PC-3 (cell line): Measurements from ENCODE around the gene RPS3. TPM values are rescaled to one million over a fixed set of nuclear protein-coding genes. Genes with fewer than 3 reads are reported as not detected.

ENCODE experiments used
- ATAC-seq: fragments of 200-7000 bp; cut with Tn5 transposase; 2 replicates; pipeline ENCODE4 v1.9.1; 2020; ENCODE audit warnings: mild to moderate bottlenecking, moderate library complexity
- BruUV-seq: library from RNA; stranded (reverse); fragments of 400-500 nt; replicated peaks from 2 replicates; lab custom pipeline; 2021; lab: Mats Ljungman, UMichigan
- CTCF ChIA-PET: fragments of 300-600 bp; sonication (Branson Sonifier 250); formaldehyde crosslinking; loops from one replicate; lab custom pipeline; 2022; ENCODE audit warnings: antibody characterized with exemption; lab: Charles Lee
- POLR2A ChIA-PET: fragments of 300-600 bp; sonication (Branson Sonifier 250); formaldehyde crosslinking; loops from one replicate; lab custom pipeline; 2022; ENCODE audit warnings: antibody characterized with exemption; ENCODE audit not compliant: unreplicated experiment; lab: Charles Lee
- DNase-seq: peaks from one replicate; pipeline ENCODE4 v3.0.0-alpha.2; 2015
- H2AFZ ChIP-seq: fragments of 300-600 bp; sonication (generic); 2 replicates; pipeline ENCODE4 v1.6.0; 2016; ENCODE audit warnings: antibody characterized with exemption, low read length
- H3F3A ChIP-seq: fragments of 300-600 bp; sonication (generic); one replicate; pipeline ENCODE4 v1.6.0; 2017; ENCODE audit warnings: antibody characterized with exemption, low read length, control low read depth, mild to moderate bottlenecking; ENCODE audit not compliant: unreplicated experiment
- H3K27ac ChIP-seq: fragments of 300-600 bp; sonication (generic); 2 replicates; pipeline ENCODE4 v1.5.1; 2016; ENCODE audit warnings: mild to moderate bottlenecking, low read length
- H3K27me3 ChIP-seq: fragments of 300-600 bp; sonication (generic); 2 replicates; pipeline ENCODE4 v1.6.1; 2016; ENCODE audit warnings: low read length, mixed read lengths
- H3K36me3 ChIP-seq: fragments of 300-600 bp; sonication (generic); 2 replicates; pipeline ENCODE4 v1.6.1; 2016; ENCODE audit warnings: low read depth, mixed run types, low read length, mixed read lengths
- H3K4me1 ChIP-seq: fragments of 300-600 bp; sonication (generic); 2 replicates; pipeline ENCODE4 v1.5.1; 2016; ENCODE audit warnings: low read length; ENCODE audit not compliant: insufficient read depth
- H3K4me2 ChIP-seq: fragments of 300-600 bp; sonication (generic); 2 replicates; pipeline ENCODE4 v1.6.0; 2016; ENCODE audit warnings: low read length
- H3K4me3 ChIP-seq: fragments of 300-600 bp; sonication (generic); 2 replicates; pipeline ENCODE4 v1.5.1; 2016; ENCODE audit warnings: mild to moderate bottlenecking, low read length, mixed read lengths
- H3K79me2 ChIP-seq: fragments of 300-600 bp; sonication (generic); 2 replicates; pipeline ENCODE4 v1.6.1; 2017; ENCODE audit warnings: low read length, mixed read lengths
- H3K9ac ChIP-seq: fragments of 300-600 bp; sonication (generic); 2 replicates; pipeline ENCODE4 v1.6.0; 2016; ENCODE audit warnings: mild to moderate bottlenecking, low read length
- H3K9me2 ChIP-seq: fragments of 300-600 bp; sonication (generic); replicated peaks from 2 replicates; pipeline ENCODE4 v1.6.1; 2016; ENCODE audit warnings: mixed run types, low read length, mixed read lengths
- H3K9me3 ChIP-seq: fragments of 300-600 bp; sonication (generic); 2 replicates; pipeline ENCODE4 v1.6.1; 2016; ENCODE audit warnings: low read length, mixed read lengths
- H4K20me1 ChIP-seq: fragments of 300-600 bp; sonication (generic); 2 replicates; pipeline ENCODE4 v1.6.1; 2016; ENCODE audit warnings: low read length, mixed read lengths
- EZH2 ChIP-seq: fragments of 300-600 bp; sonication (generic); IDR thresholded peaks from one replicate; pipeline ENCODE4 v1.6.1; 2017; ENCODE audit warnings: antibody characterized with exemption, mild to moderate bottlenecking, low read length; ENCODE audit not compliant: unreplicated experiment
- EZH2phosphoT487 ChIP-seq: fragments of 300-600 bp; sonication (generic); IDR thresholded peaks from 2 replicates; pipeline ENCODE4 v1.6.1; 2018; ENCODE audit warnings: mild to moderate bottlenecking, antibody characterized with exemption, low read length, borderline replicate concordance
- intact Hi-C: fragments of 100-400 bp; cut with micrococcal nuclease; formaldehyde crosslinking; loops from 2 replicates; pipeline ENCODE4 v1.9.0; 2023
- total RNA-seq: library from RNA; depleted of rRNA; stranded (reverse); fragments of >200 nt; gene quantifications from 2 replicates; pipeline ENCODE4 v1.2.3, GENCODE V29; 2014
- TF ChIP-seq, protein P1 (sequence below): fragments of 300-600 bp; sonication (generic); conservative IDR thresholded peaks from 2 replicates; pipeline ENCODE4 v1.5.1; 2017; ENCODE audit warnings: antibody characterized with exemption, low read depth, mild to moderate bottlenecking, low read length

RPS3 gene
- total RNA-seq, 1 experiment from 2014 or later: 2,018 TPM

- ATAC-seq (no peak), DNase-seq (no peak)
- Histone ChIP-seq H3K9me2 (no peaks in the 10 kb centered on the region), H4K20me1 (no peaks in the 10 kb centered on the region), H3K9me3 (no peaks in the 10 kb centered on the region), H3K27me3 (no peaks in the 10 kb centered on the region), H2AFZ (no peak overlapping the region), H3F3A (no peaks in the 10 kb centered on the region), H3K9ac (no peak overlapping the region), H3K4me2 (no peak overlapping the region), H3K27ac (no peak overlapping the region), H3K79me2 (no peaks in the 10 kb centered on the region), H3K4me1 (no peaks in the 10 kb centered on the region), H3K4me3 (no peak overlapping the region), H3K36me3 (no peaks in the 10 kb centered on the region)
- ChIA-PET POLR2A (no interaction called here), CTCF (no interaction called here)
- BruUV-seq: no TSS peak
- TF ChIP-seq EZH2phosphoT487 (no peak), EZH2 (no peak)
- TF ChIP-seq, protein P1, sequence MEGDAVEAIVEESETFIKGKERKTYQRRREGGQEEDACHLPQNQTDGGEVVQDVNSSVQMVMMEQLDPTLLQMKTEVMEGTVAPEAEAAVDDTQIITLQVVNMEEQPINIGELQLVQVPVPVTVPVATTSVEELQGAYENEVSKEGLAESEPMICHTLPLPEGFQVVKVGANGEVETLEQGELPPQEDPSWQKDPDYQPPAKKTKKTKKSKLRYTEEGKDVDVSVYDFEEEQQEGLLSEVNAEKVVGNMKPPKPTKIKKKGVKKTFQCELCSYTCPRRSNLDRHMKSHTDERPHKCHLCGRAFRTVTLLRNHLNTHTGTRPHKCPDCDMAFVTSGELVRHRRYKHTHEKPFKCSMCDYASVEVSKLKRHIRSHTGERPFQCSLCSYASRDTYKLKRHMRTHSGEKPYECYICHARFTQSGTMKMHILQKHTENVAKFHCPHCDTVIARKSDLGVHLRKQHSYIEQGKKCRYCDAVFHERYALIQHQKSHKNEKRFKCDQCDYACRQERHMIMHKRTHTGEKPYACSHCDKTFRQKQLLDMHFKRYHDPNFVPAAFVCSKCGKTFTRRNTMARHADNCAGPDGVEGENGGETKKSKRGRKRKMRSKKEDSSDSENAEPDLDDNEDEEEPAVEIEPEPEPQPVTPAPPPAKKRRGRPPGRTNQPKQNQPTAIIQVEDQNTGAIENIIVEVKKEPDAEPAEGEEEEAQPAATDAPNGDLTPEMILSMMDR: no peak
- intact Hi-C loops: no loop called here
Measured at GRCh38 chr11:75436806-75437205, 37.5 kb downstream of the RPS3 start.

DNA sequence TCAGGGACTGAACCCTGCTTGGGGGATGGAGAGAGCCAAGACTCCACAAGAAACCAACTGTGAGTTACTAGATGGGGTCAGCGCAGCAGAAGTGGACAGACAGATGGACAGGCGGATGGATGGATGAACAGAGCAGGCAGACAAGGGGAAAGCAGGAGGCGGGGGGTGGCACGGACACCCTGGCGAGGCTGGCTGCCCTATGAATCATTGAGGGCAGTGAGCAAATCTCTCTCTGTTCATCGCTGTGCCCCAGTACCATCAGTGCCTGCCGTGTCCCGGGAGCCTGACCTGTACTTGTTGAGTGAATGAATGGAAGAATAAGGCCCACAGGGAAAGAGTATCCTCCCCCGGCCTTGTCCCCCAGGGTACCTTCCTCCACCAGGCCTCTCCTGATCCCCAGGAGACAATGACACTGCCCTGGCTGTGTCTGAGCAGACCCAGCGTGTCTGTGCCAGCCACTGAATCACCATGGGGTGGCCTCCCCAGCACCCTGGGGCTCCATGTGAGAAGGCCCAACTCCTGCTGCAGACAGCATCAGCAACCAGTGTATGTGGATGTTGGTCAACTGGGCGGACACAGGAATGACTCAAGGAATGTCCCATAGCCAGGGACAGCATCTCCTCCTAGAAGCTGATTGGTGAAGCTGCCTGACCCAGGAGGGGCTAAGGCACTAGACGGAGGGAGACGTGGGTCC lies 38.8 kb downstream of the RPS3 start:
- Histone ChIP-seq H3K9me2 (no peaks in the 10 kb centered on the region), H3K4me1 (no peaks in the 10 kb centered on the region), H3K27me3 (no peaks in the 10 kb centered on the region), H3K9me3 (no peaks in the 10 kb centered on the region), H3F3A (no peaks in the 10 kb centered on the region), H3K4me2 (no peak overlapping the region), H3K36me3 (no peaks in the 10 kb centered on the region), H3K4me3 (no peak overlapping the region), H4K20me1 (no peaks in the 10 kb centered on the region), H3K27ac (no peak overlapping the region), H2AFZ (no peak overlapping the region), H3K9ac (no peak overlapping the region), H3K79me2 (no peaks in the 10 kb centered on the region)
- DNase-seq (no peak), ATAC-seq (no peak)
- ChIA-PET POLR2A (no interaction called here), CTCF (no interaction called here)
- BruUV-seq: no TSS peak
- intact Hi-C loops: no loop called here
- TF ChIP-seq, protein P1: no peak
- no peak for TF ChIP-seq EZH2
- no peak for TF ChIP-seq EZH2phosphoT487

DNA sequence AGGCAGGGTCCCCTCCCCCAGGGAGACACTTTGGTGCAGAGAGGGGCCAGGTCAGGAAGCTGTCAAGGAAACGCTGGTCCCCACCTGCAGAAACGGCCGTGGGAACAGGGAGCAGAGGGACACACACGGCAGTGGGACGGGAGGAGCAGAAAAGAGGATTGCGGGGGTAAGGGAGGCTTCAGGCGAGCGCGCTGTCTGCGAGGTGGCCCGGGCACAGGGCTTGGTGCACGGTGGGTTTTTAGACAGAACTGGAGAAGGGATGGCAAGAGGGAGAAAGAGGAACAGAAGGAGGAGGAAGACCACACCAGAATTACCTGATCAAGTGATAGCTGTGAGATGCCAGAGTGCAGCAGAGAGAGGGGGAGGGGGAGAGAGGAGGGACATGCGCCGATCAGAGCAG lies 39.7 kb downstream of the RPS3 start:
- DNase-seq (no peak), ATAC-seq (no peak)
- TF ChIP-seq EZH2 (no peak), EZH2phosphoT487 (no peak)
- TF ChIP-seq, protein P1: no peak
- no peaks in the 10 kb centered on the region for H3F3A ChIP-seq
- intact Hi-C loops: no loop called here
- no peaks in the 10 kb centered on the region for H3K9me2 ChIP-seq
- ChIA-PET POLR2A (no interaction called here), CTCF (no interaction called here)
- H3K4me3 ChIP-seq: no peak overlapping the region
- no peak overlapping the region for H3K9ac ChIP-seq
- no peaks in the 10 kb centered on the region for H3K27me3 ChIP-seq
- H3K9me3 ChIP-seq: no peaks in the 10 kb centered on the region
- no peaks in the 10 kb centered on the region for H3K79me2 ChIP-seq
- no peak overlapping the region for H3K27ac ChIP-seq
- no peak overlapping the region for H2AFZ ChIP-seq
- no TSS peak for BruUV-seq
- H3K36me3 ChIP-seq: no peaks in the 10 kb centered on the region
- H3K4me1 ChIP-seq: no peaks in the 10 kb centered on the region
- no peak overlapping the region for H3K4me2 ChIP-seq
- H4K20me1 ChIP-seq: no peaks in the 10 kb centered on the region
